ENCODE measurements around the gene CSMD2.

GRCh38 chr1:33698361-33699035 lies 466.5 kb downstream of the CSMD2 start:
- no peak for TF ChIP-seq POLR2A (IDR thresholded peaks at IDR 0.05; ENCODE audit: low read depth, low read length)
- TF ChIP-seq TAF1 (IDR thresholded peaks at IDR 0.05; ENCODE audit: borderline replicate concordance, low read depth, low read length): no peak
- TF ChIP-seq POLR2AphosphoS5 (IDR thresholded peaks at IDR 0.05; ENCODE audit: low read depth, low read length): no peak

Data from GM12892 (cell line).